HG03520 (cell line): ENCODE measurements around the gene CD84.
"Not testable (repeated sequence)": the region's sequence is repeated elsewhere in the genome, so short reads cannot be mapped to it uniquely, and the experiment has no call there.

Experiments used
- ATAC-seq: cut with Tn5 transposase; IDR thresholded peaks from one replicate; pipeline ENCODE4 v1.9.1; 2021; ENCODE audit warnings: mild to moderate bottlenecking, moderate library complexity; ENCODE audit not compliant: unreplicated experiment

CD84 gene, protein sequence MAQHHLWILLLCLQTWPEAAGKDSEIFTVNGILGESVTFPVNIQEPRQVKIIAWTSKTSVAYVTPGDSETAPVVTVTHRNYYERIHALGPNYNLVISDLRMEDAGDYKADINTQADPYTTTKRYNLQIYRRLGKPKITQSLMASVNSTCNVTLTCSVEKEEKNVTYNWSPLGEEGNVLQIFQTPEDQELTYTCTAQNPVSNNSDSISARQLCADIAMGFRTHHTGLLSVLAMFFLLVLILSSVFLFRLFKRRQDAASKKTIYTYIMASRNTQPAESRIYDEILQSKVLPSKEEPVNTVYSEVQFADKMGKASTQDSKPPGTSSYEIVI

DNA sequence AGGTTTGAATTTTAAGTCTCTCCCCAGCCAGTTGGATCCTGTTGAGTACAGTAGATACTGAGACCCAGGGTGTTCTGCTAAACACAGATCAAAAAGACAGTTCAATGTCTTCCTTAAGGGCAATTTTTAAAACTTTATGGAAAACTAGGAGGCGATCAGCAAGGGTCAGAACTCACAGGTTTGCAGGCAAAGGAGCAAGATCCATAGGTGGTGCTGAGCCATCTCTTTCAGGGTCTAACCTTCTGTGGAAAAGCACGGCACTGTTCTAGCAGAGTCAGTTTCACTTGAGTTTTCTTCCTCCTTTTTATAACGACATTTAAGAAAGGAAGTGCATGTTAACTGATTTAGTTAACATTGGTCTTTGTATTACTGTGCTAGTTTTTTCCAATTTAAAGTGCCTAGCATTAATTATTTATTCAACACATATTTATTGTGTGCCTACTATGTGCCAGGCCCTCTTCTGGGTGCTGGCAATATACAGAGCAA, at the start of gene CD84:
TSS of gene CD84 (minus strand) at position 281 of the 486 bp plus-strand sequence. CDS start at position 222, 59 bp downstream.
- no peak for ATAC-seq

DNA sequence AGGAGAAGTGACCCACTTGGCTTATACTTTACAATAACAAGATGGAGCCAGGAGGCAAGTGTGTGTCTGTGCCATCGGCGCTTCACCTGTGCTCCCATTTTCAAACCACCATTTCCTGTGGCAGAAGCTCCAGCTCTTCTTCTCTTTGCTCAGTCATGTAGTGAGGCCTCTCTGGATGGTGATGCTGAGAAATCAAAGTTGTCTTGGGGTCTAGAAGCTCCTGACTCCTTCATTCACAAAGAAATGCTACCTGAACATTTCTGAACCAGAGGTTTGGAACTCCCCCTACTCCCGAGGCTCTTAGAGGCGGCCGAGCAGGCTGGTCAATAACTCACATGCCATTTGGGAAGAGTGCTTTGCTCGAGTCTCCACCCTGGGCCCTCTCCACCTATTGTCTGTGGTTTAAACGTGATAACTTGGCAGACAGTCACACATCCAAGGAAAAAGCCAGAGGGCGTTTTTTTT, 49.5 kb upstream of the CD84 start:
- no peak for ATAC-seq

DNA sequence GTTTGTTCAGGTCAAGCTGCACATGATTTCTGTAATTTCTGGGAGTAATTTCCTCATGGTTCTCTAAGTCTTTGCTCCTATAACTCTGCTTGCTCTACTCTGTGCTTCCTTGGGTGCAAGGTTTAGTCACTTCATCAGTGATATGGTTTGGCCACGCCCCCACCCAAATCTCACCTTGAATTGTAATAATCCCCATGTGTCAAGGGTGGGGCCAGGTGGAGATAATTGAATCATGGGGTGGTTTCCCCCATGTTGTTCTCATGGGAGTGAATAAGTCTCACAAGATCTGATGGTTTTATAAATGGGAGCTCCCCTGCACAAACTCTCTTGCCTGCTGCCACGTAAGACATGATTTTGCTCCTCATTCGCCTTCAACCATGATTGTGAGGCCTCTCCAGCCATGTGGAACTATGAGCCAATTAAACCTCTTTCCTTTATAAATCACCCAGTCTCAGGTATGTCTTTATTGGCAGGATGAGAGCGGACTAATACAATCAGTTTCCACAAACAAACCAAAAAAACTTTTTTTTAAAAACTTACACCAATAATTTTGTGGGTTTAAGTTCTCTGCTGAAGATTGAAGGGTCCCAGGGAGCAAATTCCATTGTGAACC, 48.5 kb upstream of the CD84 start:
- ATAC-seq = not testable (repeated sequence)

DNA sequence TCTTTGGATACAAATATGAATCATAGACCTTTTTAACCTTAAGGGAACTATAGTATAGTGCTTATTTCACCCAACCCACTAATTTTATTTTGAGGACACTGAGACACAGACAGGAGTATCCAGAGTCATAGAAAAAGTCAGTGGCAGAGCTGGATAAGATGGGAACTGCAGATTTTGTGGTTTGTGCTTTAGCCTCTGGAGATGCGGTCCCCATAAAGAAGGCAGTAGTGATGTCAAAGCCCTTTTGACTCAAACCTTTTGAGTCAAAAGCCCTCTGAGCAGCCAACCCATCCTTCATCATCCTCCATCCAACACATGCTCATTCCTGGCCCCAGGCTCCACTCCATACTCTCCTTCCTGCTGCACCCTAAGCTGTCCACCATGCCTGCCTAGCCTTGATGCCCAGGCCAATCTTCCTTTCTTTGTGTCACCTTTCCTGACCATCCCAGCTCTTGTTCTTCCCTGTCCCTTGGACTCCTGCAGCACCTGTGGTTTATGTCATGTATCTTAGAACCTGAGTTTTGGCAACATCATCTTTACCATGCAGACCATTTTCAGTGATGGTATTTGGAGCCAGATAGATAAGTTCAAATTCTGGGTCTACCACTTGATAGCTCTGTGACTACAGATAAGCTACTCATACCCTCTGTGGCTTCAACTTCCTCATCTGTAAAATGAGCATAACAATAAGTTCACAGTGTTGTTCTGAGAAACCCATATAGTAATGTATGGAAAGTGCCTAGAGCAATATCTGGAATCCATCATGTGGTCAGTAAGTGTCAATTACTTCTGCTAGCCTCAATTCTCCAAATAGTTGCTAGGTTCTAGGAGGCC, 47.4 kb upstream of the CD84 start:
- no peak for ATAC-seq

DNA sequence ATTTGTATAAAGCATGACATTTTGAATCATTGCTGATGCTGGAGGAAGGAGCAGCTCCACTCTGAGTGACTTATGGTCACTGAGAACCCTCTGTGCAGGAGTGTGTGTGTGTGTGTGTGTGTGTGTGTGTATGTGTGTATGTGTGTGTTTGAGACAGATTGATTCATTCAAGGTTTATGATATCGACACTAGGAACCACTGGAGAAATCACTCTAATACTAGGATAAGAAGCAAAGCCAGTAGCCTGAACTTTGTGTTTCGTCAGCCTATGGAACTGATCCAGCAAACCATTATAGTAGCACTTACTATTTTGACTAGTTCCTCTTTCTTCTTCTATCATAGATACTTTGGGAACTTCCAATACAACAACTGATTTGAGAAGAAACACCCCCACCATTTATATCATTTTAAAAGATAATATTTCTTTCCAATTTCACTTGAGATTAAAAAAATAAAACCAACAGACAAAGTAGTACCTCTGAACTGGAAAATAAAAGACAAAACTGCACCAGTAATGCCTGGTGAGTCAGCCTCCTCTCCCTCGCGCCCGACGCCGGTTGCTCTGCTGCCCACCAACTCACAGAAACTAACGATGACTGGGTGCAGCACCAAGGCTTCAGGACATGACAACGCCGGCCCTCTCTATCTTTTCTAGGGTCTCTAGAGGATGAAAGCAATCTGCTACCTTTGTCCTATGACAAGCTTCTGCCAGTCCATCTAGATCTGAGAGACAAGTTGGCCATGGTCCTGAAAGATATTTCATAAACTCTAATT, 46.6 kb upstream of the CD84 start:
- no peak for ATAC-seq

DNA sequence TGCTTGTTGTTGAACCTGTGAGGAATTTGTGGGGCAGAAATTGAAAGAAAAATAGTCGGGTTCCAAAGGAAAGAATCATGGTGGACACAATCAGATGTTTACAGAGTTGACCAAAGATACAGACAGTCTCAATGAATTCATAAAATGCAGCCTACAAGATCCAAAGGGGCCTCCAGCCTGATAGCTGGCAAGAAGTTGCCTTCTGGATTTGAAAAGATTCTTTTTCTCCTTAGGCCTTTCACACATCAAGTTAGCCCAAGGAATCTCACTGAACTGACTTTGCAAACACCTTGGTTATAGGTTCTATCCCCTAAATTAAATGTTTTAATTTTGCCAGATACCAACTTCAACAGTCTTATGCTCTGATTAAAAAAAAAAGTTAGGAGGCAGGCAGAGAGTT, 46.0 kb upstream of the CD84 start:
- ATAC-seq = no peak

DNA sequence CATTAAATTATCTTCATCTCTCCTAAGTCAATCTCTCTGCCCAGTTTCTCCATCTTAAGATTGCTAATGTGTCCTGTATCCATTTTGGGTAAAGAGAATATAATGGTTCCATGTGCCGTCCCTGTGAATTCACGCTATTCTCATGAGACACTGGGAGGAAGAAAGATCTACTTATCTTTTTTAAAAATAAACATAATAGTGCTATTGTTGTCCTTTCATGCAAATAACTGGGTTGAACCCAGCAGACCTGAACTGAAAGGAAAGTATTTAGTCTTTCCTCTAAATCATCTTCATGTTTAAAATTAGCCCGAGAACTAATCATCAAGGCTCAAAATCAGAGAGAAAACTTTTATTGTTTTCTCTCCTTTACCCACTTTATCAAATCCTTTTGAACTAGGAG, 45.2 kb upstream of the CD84 start:
- ATAC-seq = peak; percentile 30

DNA sequence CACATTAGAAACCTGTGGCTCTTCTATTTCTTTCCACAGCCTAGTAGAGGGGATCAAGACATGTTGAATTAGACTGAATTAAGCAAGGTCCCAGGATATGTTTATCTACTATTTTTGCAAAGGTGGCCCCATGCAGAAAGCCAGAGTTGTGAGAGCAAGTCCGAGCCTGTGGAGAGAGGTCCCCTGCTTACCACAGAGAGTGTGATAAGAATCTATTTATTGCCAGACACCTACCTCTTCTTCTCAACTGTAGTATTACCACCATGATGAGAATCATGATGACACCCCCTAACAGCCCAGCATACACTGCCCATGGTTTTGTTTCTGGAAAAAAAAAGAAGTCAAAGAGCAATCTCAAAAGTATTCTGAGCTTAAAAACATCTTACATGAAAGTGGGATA, 44.6 kb upstream of the CD84 start:
- no peak for ATAC-seq

DNA sequence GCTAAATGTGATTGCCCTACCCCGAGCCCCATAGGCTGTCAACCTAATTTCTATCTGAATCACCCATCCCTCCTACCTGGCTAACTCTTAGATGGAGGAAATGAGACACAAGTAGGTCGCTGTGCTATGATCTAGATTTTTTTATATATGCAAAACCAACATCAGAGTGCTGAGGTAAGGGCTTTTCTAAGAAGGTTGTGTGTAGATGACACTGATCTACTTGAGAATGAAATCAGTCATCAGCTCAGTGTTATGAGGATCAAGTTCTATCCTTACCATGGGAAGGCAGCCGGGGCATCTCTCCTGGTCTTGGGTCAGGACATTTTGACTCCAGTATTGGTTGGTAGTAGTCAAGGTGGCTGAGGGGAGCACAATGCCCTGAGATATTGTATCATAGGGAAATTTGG, 43.9 kb upstream of the CD84 start:
- no peak for ATAC-seq

DNA sequence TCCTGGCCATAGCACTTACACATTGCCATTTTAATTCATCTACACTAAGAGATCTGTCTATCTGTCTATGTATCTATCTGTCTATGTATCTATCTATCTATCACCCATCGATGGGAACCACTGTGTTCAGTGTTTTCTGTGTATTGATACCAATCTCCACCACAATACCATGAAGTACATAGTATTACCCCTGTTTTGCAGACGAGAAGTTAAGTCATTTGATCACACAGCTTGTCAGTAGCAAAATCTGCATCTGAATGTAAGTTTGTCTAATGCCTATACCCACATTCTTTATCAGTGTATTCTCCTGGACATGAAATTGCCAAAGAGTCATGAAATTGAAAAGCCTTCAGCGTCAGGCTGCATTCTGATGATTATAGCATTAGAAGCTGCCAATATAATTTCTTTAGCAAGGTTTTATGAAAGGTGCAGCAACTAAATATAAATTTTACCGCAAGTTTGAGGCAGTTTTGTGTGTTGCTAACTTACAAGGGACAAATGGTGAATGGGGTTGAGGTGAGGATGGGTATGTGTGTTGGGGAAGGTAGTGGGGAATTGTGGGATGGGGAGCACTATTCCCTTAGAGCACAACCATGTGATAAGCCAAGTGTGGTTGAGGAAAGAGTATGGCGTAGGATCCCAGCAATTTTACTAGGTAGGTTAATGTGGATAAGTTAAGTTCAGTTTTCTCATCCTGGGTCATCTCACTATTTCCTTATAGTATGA, 43.4 kb upstream of the CD84 start:
- no peak for ATAC-seq

DNA sequence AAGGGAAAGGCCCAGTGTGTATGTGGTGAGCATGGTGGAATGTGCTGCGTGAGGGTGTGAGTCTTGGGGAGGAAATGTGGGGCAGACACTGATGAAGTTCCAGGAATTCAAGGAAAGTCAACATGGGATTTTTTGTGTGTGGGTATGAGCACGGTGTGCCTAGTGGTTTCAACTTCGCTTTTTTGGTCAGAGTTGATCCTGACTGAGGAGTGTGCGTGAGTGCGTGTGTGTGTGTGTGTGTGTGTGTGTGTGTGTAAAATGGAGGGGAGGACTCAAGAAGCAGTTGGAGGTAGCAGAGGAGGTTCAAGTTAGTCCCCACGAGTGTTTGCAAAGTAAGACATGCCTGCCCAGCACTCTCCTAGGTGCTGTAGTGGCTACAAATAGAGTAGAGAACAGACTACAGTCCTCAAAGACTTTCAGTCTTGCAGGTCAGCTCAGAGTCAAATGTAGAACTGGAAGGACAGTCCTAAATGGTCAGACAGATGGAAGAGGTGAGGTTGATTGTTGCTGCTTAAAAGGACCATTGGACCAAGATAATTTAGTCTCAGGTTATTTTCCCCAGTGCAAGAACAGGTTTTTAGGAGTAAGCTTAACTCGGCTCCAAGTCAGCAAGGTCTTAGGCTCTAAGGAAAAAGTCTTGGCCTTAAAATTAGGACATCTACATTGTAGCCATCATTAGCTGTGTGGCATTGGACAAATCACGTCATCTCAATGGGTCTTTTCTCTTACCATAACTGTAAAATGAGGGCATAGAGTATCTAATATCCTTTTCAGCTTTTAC, 42.5 kb upstream of the CD84 start:
- no peak for ATAC-seq

DNA sequence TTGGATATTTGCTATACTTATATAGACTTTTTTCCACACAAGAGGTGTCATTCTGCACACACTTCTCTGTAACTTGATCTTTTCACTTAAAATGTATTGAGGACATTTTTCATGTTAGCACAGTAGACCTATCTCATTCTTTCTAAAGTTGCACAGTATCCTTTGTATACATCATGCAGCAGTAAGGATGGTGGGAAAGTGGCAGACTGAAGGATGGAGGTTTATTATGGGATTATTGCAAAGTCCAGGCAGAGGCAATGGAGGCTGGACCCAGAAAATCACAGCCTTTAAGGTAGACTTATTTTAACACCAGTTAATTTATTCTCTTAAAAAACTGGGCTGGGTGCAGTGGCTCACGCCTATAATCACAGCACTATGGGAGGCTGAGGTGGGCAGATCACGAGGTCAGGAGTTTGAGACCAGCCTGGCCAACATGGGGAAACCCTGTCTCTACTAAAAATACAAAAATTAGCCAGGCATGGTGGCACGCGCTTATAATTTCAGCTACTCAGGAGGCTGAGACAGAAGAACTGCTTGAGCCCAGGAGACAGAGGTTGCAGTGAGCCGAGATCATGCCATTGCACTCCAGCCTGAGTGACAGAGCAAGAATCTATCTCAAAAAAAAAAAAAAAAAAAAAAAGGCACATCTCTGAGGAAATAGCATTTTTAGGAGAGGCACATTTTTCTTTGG, 41.8 kb upstream of the CD84 start:
- no peak for ATAC-seq

DNA sequence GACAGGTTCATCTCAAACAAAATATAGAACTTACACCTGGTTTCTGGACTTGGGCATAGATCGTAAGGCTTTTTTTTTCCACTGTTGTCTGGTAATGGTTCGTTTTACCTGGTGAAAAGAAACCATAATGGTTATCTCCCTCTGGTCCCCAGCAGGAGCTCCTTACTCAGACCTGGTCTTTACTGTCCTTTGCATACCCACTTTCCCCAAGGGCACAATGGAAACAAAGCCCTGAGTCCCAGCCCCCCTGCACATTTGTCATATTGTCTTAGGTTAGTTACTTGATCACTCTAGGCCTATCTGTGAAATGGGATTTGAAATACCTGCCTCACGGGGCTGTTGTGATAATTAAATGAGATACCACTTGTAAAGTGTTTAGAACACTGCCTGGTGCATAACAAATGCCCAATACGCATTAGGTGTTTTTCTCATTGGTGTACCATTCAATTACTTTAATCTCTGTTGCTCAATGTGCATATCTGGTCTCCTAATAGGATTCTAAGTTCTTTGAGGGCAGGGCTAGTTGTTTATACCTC, 40.5 kb upstream of the CD84 start:
- no peak for ATAC-seq

DNA sequence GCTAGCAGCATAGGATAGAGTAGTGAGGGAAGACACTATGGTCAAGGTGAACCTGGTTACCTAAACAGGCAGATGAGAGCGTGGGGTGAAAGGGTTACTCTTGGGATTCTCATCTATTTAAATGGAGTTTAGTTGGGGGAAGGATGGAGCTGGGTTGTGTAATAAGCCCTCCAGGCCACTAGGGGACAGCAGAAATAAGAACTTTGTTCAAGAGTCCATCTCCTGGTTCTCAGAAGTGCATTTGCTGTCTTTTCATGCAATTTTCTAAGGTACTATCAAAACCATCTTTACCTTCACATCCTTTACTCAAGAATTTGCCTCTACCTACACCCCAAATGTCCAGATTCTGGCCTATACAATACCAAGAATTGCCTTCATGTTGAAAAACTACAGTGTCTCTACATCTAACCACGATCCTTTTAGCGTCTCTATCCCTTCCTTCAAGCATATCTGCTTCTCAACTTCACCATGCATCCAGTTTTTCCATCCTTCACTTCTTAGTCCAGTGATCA, 39.5 kb upstream of the CD84 start:
- ATAC-seq = no peak

DNA sequence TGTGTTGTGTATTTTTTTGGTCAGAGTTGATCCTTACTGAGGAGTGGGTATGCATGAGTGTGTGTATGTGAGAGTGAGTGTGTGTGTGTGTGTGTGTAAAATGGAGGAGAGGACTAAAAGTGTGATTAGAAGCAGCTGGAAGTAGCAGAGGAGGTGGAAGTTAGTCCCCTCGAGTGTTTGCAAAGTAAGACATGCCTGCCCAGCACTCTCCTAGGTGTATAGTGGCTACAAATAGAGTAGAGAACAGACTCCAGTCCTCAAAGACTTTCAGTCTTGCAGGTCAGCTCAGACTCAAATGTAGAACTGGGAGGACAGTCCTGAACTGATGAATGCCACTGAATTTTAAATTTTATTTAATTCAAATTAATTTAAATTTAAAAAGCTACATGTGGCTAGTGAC, 39.0 kb upstream of the CD84 start:
- ATAC-seq = no peak

DNA sequence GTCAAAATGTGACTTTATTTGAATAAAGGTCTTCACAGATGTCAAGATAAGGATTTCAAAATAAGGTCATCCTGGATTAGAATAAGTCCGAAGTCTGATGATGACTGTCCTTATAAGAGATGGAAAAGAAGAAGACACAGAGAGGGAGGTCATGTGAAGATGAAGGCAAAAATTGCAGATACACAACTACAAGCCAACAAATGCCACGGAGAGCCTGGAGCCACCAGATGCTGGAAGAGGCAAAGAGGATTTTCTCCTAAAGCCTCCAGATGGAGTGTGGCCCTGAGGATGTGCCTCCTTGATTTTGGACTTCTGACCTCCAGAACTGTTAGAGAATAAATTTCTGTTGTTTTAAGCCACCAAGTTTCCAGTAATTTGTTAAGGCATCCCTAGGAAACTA, 36.4 kb upstream of the CD84 start:
- no peak for ATAC-seq

DNA sequence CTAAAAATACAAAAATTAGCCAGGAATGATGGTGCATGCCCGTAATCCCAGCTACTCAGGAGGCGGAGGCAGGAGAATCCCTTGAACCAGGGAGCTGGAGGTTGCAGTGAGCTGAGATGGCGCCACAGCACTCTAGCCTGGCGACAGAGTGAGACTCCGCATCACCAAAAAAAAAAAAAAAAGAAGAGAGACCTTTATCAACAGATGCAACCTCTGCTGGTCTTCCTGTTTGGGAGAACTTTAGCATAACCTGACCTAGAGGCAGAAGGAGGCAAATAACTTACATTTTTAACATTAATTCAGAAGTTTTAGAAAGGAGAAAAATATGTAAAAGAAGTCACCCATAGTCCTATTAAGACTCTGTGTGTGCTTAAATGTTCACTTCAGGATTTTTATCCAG, 35.1 kb upstream of the CD84 start:
- ATAC-seq = no peak

DNA sequence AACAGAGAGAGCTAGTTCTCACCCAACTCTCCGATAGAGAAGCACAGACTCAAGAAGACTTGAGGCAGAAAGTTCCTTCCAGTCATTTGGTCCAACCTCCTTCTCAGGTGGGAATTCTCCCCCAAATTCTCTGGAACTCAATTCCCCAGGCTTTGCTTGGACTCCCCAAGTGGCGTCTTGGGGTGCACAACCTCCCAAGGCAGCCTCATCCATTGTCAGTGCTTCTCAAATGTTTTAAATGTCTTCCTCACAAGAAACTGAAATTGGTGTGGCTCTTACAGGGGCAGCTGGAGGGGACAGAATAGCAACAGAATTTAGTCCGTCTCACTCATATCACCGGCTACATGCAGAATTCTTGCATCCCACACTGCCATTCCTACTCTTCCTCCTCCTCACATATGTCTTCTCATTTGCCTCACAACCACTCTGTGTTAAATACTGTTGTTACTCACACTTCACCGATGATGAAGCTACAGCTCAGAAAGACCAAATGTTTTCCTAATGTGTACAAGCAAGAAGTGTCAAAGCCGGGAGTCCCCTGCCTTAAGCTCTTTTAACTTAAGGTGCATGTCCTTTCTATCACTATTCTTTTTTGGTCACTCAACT, 33.4 kb upstream of the CD84 start:
- no peak for ATAC-seq
